Transverse colon (tissue), 3 donors: ENCODE measurements around the gene SEM1.

Source experiments
- POLR2A ChIP-seq: fragments of 450-650 bp; IDR thresholded peaks from one replicate; pipeline ENCODE4 v1.6.1; 2016; ENCODE audit warnings: antibody characterized with exemption, mild to moderate bottlenecking, moderate library complexity
- TF ChIP-seq, protein P1 (sequence below), 5 experiments: fragments of 200-600 bp in 3 of 5; fragments of 450-650 bp in 2 of 5; sonication (generic) in 3 of 5; IDR thresholded peaks; 1 replicate in 2 of 5; 2 replicates in 3 of 5; pipeline ENCODE4 v1.5.1; 2016 to 2017; ENCODE audit warnings: antibody characterized with exemption in 5 of 5, inconsistent platforms in 3 of 5, mild to moderate bottlenecking in 2 of 5, moderate library complexity in 1 of 5

DNA sequence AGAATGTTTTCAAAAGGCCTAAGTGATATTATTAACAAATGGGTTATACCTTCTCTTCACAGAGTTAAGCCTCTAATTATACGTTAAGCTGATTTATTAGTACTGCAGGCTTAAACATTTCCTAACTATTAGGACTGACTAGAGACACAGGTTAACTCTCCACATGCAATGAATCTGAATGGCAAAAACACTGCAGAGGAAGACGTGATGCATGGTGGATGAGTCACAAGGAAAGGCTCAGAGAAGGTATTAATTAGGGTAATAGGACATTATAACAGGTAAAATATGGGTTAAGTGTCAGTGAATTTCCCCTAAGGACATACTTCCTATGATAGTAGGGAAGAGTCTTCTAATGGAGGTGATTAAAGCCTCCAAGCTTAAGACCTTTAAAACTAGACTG, 24.7 kb upstream of the SEM1 start:
- TF ChIP-seq, protein P1, sequence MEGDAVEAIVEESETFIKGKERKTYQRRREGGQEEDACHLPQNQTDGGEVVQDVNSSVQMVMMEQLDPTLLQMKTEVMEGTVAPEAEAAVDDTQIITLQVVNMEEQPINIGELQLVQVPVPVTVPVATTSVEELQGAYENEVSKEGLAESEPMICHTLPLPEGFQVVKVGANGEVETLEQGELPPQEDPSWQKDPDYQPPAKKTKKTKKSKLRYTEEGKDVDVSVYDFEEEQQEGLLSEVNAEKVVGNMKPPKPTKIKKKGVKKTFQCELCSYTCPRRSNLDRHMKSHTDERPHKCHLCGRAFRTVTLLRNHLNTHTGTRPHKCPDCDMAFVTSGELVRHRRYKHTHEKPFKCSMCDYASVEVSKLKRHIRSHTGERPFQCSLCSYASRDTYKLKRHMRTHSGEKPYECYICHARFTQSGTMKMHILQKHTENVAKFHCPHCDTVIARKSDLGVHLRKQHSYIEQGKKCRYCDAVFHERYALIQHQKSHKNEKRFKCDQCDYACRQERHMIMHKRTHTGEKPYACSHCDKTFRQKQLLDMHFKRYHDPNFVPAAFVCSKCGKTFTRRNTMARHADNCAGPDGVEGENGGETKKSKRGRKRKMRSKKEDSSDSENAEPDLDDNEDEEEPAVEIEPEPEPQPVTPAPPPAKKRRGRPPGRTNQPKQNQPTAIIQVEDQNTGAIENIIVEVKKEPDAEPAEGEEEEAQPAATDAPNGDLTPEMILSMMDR (IDR thresholded peaks at IDR 0.05) = no peak
- TF ChIP-seq POLR2A = no peak
